COLO668 (cell line): ENCODE results near the gene NUP210L.
"Not testable (repeated sequence)": the region's sequence is repeated elsewhere in the genome, so short reads cannot be mapped to it uniquely, and the experiment has no call there.

ENCODE experiments used
- DNase-seq: peaks from one replicate; lab custom pipeline; 2025; ENCODE audit not compliant: unreplicated experiment; lab: John Stamatoyannopoulos, UW

Gene NUP210L

DNA sequence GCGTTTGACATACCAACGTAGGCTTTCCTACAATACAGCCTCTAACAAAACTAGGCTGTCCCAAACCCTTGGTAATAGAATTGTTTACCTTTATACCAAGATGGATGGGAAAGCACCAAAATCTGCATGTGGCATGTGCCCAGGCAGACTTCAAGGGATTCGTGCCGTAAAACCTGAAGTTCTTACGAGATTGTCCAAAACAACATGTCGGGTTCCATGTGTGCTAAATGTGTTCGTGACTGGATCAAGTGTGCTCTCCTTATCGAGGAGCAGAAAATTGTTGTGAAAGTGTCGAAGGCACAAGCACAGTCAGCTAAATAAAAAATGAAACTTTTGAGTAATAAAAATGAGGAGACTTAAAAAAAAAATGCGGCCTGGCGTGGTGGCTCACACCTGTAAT is 159.2 kb downstream of the NUP210L start:
- no peak for DNase-seq

DNA sequence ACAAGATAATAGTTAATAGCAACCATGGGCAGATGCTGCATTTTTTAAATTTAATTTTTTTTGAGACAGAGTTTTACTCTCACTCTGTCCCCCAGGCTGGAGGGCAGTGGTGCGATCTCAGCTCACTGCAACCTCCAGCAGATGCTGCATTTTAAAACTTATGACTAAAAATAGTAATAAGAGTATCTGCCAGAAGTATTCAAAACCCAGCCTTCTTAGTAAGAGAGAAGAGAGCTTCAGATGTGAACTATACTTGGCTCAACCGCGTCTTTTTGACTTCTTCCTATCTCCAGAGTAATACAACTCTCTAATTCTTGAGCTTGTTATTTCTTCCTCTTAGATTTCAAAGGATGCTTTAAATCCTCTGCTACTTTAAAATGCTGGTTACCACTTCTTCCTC is 159.7 kb downstream of the NUP210L start:
- no peak for DNase-seq

DNA sequence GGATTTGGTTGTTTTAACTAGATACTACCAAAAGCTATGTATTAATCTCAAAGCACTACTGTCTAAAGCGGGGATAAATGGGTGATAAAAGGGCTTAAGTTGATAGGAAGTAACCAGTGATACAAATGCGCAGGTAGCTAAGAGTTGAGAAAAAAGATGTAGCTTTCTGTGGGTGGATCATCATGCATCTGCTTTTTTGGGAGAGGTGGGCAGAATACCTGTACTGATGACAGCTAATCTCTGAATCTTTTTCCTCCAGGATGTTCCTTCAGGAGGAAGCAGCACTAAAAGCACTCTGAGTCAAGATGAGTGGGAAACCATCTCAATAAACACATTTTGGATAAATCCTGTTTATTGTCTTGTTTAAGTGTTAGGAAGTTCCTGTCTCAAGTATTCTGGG is 163.1 kb downstream of the NUP210L start:
- DNase-seq, result no peak

DNA sequence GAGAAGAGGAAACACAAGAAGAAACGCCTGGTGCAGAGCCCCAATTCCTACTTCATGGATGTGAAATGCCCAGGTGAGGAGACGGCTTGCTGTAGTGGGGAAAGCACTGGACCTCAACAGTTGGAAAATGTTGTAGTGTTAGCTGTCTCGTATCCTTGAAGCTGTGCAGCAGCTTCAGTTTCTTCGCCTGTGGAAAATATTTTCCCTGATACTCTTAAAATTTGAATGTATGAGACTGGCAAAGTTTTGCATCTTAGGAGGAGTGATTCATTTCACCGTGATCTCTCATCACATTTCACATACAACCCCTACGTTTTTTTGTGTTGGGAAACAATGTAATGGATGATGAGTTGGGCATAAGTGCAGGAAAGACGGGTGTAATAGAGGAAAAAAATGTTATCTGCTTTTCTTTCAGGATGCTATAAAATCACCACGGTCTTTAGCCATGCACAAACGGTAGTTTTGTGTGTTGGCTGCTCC is 163.7 kb downstream of the NUP210L start:
- DNase-seq, result no peak

DNA sequence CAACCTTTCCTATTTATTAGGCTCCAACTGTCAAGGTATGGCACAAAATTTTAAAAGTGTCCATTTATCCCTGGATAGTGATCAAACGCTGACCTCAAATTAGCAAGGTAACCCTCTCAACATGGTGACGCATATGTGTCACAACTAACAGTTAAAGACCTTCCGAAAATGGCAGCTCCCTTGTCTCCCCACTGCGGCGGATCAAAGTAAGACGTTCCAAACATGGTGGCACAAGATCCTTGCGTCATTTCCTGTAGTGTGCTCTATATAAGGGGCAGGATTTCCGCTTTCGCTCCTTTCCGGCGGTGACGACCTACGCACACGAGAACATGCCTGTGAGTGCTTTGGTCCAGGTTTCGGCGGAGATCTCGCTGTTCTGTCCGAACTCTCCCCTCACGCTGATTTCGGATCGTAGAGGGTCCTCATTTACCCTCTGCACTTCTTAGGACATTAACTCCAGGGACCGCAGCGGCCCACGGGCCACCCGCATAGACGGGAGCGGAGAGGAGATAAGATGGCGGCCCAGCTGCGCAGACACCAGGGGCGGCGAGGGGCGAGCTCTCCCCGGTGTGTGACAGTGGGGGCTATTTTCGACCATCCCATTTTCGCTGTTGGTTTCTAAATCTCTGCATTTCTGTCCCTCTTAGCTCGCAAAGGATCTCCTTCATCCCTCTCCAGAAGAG is 164.3 kb downstream of the NUP210L start, which contains the start of gene RPS27:
Gene RPS27, plus strand, starts transcription at position 295 of the 683 bp plus-strand sequence. Its CDS starts 35 bp downstream, at position 330.
- DNase-seq, result peak; percentile 93

DNA sequence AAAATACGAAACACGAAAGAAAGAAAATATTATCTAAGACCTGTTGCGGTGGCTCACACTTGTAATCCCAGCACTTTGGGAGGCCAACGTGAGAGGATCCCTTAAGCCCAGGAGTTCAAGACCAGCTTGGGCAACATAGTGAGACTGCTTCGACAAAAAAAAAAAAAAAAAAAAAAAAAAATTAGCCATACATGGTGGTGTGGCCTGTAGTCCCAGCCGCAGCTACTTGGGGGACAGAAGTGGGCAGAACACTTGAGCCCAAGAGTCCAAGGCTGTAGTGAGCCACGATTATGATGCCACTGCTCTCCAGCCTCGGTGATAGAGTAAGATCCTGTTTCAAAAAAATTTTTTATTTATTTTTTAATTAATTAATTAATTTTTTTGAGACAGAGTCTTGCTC is 167.3 kb downstream of the NUP210L start:
- no peak for DNase-seq

DNA sequence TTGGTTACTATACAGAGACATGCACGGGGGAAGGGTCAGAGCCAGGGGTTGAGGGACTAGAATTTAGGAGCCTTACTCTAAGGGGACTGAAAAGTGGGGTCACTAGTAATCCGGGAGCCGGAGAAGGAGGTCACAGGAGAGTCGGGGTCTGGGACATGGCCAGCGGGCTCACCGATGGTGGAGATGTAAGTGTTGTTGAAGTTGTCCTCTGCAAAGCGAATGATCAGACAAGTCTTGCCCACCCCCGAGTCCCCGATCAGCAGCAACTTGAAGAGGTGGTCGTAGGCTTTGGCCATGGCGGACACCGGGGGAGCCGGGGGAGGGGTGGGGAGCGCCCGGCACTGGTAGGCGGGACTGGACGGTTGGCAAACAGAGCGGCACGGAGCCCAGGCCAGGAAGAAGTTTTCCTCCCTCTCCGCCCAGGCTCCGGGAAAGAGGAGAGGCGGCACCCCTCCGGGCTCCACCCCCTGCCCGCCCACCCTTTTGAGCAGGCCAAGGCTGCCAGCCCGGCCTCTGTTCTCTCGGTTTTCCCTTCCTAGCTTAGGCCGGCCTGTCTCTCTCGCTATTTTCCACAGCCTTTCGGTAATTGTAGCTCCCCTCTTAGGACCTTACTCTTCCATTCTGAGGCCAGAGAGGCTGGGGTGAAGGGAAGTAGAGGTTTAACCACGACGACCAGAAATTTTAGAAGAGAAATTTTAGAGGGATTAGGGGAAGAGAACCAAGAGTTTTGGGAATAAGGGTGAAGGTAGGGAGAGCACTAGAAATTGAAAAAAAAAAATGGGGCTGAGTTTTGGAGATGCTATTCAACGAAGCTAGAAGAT is 168.7 kb downstream of the NUP210L start, which contains the start of gene RAB13:
Gene RAB13, minus strand, starts transcription at position 399 of the 821 bp plus-strand sequence. Its CDS starts 103 bp downstream, at position 296.
- peak; percentile 84 for DNase-seq

DNA sequence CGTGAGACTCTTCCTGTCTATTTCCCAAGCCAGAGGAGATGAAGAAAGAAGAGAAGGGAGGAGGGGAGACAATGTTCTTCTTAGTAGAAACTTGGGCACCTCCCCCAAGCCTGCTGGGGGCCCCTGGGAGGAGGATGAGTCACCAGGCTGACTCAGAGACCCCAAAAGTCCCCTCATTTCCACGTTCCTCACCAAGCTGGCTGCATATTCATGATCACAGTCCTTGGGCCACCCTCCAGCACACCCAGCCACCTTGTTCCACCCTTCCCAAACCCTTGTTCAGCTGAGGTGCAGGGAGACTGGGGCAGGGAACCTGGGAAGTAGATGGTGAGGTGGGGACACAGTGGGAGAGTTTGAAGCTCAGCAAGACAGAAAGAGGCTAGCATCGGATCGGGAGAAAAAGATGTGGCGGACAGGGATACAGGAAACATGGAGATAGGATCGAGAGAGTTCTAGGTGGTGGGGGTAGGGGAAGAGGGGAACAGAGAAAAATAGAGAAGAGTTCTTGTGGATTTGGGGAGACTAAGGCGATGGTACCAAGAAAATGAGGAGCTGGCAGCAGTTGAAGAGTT is 169.4 kb downstream of the NUP210L start:
- no peak for DNase-seq

DNA sequence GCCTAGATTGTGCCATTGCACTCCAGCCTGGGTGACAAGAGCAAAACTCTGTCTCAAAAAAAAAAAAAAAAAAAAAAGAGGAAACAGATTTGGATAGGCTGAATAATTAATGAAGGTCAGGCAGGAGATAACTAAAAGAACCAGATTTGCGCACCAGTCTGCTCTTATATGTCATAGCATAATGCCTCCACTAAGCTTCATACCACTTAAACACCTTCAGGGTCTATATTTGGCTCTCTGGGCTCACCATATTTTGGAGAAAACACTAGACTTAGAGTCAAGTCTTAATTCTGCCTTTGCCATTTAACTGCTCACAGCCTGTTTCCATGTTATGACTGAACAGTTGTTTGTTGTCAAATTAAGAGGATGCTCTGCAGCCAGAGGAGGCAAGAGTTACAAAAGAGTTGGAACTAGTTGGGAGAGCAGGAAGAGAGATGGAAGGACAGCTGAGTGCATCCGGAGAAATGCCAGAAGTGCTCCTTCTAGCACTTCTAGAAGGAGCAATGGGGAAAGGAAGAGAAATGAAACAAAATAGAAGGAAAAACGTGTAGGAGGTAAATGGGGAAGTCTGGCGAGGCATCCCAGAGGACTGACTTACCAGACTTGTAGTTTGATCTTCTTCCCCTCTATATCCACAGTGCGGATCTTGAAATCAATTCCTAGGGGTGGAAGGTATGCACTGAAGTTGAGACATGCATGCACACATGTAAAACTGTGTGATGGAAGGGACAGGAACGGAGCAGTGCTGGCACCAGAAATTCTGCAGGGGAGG is 170.6 kb downstream of the NUP210L start:
- DNase-seq, result no peak

DNA sequence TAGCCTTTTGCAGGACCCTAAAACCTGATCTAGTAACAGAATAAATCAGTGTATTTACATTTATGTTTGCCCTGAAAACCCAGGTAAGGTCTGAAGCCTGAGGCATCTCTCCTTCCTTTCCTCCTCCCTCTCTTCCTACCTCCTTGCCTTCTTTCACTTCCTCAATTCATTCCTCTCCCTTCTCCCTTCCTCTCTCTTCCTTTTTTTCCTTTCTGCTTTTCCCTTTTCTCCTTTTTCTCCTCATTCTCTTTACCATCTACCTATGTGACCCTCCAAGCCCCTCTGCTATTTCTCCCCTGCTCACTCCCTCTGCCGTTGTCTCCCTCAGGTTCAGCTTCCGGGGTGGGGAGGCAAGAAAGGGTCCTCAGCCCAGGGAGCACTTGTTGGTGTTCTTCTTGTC is 173.1 kb downstream of the NUP210L start:
- not testable (repeated sequence) for DNase-seq

DNA sequence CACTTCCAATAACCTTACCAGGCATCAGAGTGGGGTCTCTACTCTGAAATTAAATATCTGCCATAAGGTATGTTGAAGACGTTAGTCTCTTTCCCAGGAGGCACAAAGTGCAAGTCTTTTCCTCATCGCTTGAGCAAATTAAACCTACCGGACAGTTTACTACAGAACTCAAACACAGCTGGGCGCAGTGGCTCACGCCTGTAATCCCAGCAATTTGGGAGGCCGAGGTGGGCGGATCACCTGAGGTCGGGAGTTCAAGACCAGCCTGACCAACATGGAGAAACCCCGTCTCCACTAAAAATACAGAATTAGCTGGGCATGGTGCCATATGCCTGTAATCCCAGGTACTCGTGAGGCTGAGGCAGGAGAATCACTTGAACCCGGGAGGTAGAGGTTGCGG is 175.8 kb downstream of the NUP210L start:
- not testable (repeated sequence) for DNase-seq

DNA sequence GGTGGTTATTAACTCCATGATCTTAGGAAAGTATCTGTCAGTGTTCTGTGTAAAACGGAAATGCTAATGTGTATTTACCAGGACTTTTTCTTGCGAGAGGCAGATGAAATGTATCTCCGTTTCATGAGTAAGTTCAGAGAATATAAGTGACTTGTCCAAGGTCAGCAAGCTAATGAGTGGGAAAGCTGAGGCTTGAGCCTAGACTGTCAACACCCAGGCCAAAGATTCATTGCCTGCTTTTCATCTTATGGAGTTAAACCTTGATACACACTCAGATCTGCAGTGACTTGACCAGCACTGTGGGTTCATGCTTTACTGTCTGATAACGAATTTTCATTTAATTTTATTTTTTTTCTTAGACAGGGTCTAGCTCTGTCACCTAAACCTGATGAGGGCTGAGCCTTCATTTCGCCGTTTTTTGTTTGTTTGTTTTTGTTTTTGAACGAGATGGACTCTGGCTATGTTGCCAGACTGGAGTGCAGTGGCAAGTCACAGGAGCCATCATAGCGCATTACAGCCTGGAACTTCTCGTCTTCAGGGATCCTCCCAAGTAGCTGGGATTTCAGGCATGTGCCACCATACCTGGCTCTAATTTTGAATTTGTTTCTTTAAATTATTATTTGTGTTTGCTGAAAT is 176.5 kb downstream of the NUP210L start:
- DNase-seq, result no peak

DNA sequence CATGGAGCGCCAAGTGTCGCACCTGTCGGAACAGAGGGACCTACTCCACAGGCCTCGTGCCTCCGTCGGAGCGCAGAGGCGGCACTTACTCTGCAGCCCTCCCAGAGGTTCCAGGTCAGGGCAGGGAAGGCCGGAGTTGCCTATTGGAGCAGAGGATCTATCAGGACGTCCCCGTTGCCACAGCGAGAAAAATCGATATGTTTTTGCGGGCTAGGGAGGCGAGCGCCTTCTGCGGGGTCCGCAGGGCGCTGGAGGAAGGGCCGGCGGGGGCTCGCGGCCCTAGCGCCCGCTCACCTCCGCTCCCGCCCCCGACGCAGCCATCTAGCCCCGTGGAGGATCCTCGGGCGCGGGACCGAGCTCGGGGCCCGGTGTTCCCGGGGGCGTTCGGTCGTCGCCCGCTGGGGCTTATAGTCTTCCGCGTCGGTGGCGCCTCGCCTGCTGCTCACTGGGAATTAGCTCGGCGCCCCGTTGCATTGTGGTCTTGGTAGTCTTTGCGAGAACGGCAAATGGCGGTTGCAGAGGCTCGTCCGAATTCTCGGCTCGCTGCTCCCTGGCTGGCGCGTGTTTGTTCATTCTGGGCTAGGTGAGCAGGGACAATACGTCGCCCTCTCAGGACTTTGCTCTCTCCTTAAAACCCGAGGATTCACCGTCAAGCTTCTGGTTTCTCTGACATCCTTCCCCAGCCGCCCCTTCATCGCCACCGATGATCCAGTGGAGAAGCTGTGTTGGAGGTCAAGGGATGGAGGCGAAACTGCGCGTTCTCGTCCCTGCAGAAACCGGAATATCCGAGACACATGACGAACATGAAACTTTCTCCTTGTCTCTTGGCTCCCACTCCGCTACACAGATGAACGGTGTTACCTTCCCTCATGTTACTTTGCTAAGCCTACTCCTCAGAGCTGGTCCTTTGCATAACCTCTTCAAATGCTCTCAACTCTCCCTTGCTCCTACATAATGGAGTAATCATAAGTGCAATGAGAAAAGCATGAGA is 177.3 kb downstream of the NUP210L start, which contains the start of gene JTB:
Gene JTB, minus strand, starts transcription at position 425 of the 991 bp plus-strand sequence. Its CDS starts 422 bp downstream, at position 3.
- peak; percentile 94 for DNase-seq

DNA sequence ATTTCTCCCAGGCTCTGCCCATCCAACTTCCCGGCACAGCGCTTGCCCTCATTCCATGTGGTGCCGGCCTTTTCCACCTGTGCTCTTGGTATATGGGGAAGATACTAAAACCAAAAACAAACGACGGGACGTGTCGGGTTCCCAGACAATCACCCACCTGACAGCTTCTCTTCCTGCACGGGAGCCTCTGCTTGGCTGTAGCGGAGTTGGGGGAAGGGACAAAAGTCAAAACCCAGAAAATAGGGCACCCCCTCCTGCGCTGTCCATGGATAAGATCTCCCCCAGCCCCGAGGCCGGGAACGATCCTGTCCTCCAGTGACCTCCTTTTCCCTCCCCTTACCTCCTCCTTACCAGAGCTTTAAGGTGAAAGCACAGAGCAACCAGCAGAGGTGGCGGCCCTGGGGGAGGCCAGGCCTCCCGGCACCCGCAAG is 178.0 kb downstream of the NUP210L start:
- DNase-seq, result peak; percentile 51

DNA sequence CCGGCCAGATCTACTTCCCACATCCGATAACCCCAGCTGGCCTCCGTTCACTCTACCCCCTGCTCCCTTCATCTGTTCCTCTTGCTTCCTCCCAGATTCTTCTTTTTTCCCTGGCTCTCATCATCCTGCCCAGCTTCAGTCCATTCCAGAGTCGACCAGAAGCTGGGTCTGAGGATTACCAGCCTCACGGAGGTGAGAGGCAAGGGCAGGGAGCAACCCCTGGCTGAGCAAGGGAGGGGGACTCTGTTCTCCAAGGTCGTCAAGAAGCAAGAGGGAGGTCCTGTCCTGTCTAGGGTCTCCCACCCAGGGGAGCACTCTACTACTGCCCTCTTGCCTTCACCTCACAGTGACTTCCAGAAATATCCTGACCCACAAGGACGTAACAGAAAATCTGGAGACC is 181.3 kb downstream of the NUP210L start:
- no peak for DNase-seq

DNA sequence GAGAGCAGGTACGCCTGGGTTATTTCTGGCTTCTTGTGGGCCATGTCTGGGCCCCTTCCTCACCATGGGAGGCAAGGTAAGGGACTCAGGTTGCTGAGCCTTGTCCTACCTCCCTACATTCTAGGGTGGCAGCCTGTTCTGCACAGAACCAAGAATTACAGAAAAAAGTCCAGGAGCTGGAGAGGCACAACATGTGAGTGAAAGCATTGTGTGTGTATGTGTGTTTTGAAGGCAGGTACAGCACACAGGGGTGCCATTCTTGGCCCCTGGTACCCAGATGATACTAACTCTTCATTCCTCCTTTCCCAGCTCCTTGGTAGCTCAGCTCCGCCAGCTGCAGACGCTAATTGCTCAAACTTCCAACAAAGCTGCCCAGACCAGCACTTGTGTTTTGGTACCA is 181.8 kb downstream of the NUP210L start:
- no peak for DNase-seq

DNA sequence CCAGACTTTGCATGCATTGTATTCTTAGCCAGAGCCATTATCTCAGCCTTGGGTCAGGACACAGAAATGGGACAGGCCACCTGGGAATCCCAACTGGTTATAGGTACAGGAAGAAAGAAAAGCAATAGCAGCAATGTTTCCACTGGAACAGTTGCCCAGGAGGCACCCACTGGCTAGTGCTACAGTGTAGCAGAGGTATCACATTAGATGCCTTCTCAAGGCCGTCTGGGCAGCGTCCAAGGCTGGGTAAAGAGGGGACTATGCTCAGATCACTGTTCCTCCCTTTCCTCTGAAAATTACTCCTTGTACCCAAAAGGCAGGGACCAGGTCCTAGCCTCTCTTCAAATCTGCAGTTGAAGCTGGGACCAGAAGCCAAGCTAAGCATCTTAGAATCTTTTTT is 184.5 kb downstream of the NUP210L start:
- DNase-seq, result no peak

DNA sequence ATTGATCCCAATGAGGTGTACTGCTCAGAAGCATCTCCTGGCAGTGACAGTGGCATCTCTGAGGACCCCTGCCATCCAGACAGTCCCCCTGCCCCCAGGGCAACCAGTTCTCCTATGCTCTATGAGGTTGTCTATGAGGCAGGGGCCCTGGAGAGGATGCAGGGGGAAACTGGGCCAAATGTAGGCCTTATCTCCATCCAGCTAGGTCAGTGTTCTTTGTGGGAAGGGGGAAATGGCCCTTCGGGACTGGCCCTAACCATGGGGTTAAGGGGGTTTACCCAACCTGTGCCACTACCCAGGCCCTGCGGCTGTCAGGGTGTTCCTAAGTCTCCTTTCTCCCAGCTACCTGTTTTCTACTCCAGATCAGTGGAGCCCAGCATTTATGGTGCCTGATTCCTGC is 185.9 kb downstream of the NUP210L start:
- DNase-seq, result no peak

DNA sequence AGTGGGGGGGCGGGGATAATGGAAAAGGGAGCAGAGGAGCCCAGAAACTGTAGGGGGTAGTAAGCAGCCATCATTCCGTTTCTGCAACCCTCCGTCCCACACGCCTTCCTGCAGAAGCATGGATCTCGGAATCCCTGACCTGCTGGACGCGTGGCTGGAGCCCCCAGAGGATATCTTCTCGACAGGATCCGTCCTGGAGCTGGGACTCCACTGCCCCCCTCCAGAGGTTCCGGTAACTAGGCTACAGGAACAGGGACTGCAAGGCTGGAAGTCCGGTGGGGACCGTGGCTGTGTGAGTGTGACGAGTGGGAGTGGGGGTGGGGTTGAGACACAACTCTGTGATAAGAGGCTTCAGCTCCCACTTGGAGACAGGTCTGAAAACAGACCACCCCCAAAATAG is 186.5 kb downstream of the NUP210L start:
- peak; percentile 43 for DNase-seq
